Body of pancreas (tissue), 4 donors: ENCODE measurements around the gene MET. TPM values are rescaled to one million over a fixed set of nuclear protein-coding genes. Genes with fewer than 3 reads are reported as not detected.

ENCODE experiments used
- ATAC-seq: fragments of 150-250 bp; one replicate; pipeline ENCODE4 v1.9.1; 2016
- DNase-seq, 4 donors: peaks; one replicate each; pipeline ENCODE4 v3.0.0-alpha.2; 2019
- H3K27ac ChIP-seq, 4 donors: fragments of 200-600 bp; sonication (generic); 1 replicate in 3 of 4; 2 replicates in 1 of 4; pipeline versions ENCODE4 v1.5.1 to v1.6.1; 2016 to 2019; ENCODE audit warnings: mild to moderate bottlenecking in 1 of 4, mixed read lengths in 1 of 4, moderate library complexity in 1 of 4
- H3K27me3 ChIP-seq, 2 donors: fragments of 200-600 bp; sonication (generic); one replicate each; pipeline ENCODE4 v1.6.0; 2016; ENCODE audit warnings: mild to moderate bottlenecking in 1 of 2
- H3K36me3 ChIP-seq, 2 donors: fragments of 200-600 bp; sonication (generic); replicated peaks in 1 of 2; 2 replicates each; pipeline ENCODE4 v1.5.1; 2016; ENCODE audit warnings: low read depth in 2 of 2; ENCODE audit not compliant: insufficient read depth in 1 of 2
- H3K4me1 ChIP-seq: fragments of 200-600 bp; sonication (generic); one replicate; pipeline ENCODE4 v1.6.0; 2016
- H3K4me3 ChIP-seq, 2 donors: fragments of 200-600 bp; sonication (generic); 1 replicate in 1 of 2; 2 replicates in 1 of 2; pipeline ENCODE4 v1.5.1; 2016 to 2019
- H3K9me3 ChIP-seq, 3 donors: fragments of 200-600 bp; sonication (generic); 1 replicate in 2 of 3; 2 replicates in 1 of 3; pipeline ENCODE4 v1.5.1; 2016
- POLR2A ChIP-seq, 3 donors: fragments of 450-650 bp; IDR thresholded peaks; one replicate each; pipeline ENCODE4 v1.6.1; 2016; ENCODE audit warnings: antibody characterized with exemption in 3 of 3, mild to moderate bottlenecking in 2 of 3
- WGBS, 2 donors: methylation state at CpG; one replicate each; pipeline ENCODE4 v1.1.5; 2017; 5-methylcytosine and 5-hydroxymethylcytosine counted together
- intact Hi-C: fragments of 100-400 bp; cut with DNase I; formaldehyde crosslinking; loops from one replicate; pipeline ENCODE4 v1.15.1; 2023
- total RNA-seq, 2 donors: library from RNA; depleted of rRNA; stranded (reverse); fragments of >200 nt; gene quantifications; one replicate each; pipeline ENCODE4 v1.1.0, GENCODE V29; 2016
- TF ChIP-seq, protein P1 (sequence below), 7 experiments: fragments of 450-650 bp in 4 of 7; fragments of 200-600 bp in 3 of 7; sonication (generic) in 3 of 7; IDR thresholded peaks; one replicate each; pipeline ENCODE4 v1.5.1; 2016 to 2019; ENCODE audit warnings: antibody characterized with exemption in 7 of 7

MET gene
- total RNA-seq, 2 donors from 2014 or later: 21.3 to 23.7 TPM

- Histone ChIP-seq H3K27ac (no peak overlapping the region), H3K9me3 (no peaks in the 10 kb centered on the region), H3K27me3 (no peaks in the 10 kb centered on the region), H3K36me3 (no peaks in the 10 kb centered on the region), H3K4me1 (peaks cover 42% of the 10 kb centered on the region), H3K4me3 (no peak overlapping the region)
- DNase-seq: no peak
- WGBS, 2 donors: 69 to 74% methylated on average over 7 of the region's 7 CpGs
- intact Hi-C loops: loop anchor here (10.0 kb wide), 1 partner anchor 211 kb away; no protein-coding TSS in a partner anchor
- ATAC-seq: no peak
- TF ChIP-seq, protein P1, sequence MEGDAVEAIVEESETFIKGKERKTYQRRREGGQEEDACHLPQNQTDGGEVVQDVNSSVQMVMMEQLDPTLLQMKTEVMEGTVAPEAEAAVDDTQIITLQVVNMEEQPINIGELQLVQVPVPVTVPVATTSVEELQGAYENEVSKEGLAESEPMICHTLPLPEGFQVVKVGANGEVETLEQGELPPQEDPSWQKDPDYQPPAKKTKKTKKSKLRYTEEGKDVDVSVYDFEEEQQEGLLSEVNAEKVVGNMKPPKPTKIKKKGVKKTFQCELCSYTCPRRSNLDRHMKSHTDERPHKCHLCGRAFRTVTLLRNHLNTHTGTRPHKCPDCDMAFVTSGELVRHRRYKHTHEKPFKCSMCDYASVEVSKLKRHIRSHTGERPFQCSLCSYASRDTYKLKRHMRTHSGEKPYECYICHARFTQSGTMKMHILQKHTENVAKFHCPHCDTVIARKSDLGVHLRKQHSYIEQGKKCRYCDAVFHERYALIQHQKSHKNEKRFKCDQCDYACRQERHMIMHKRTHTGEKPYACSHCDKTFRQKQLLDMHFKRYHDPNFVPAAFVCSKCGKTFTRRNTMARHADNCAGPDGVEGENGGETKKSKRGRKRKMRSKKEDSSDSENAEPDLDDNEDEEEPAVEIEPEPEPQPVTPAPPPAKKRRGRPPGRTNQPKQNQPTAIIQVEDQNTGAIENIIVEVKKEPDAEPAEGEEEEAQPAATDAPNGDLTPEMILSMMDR (IDR thresholded peaks at IDR 0.05): no peak
- no peak for TF ChIP-seq POLR2A (IDR thresholded peaks at IDR 0.05)
Measured at GRCh38 chr7:116806046-116806944, 134.3 kb downstream of the MET start.

DNA sequence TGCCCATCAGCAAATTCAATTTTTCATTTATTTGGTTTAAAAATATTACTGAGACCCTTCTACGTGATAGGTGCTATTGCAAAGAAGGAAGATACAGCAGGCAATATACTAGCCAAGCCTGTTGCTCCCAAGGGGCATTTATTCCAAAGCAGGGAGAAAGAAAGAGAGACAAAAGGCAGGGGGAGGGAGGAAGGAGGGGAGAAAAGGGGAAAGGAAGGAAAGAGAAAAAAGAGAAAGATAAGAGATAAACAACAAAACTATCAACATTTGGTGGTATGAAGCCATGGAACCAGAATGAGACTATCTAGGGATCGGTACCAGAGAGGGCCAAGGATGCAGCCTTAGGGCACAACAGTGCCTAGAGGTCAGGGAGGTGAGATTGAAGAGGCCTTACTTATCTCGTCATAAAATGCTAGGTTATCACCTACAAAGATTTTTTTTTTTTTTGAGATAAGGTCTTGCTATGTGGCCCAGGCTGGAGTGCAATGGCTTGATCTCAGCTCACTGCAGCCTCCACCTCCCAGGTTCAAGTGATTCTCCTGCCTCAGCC lies 135.1 kb downstream of the MET start:
- no peak for TF ChIP-seq POLR2A (IDR thresholded peaks at IDR 0.05)
- TF ChIP-seq, protein P1 (IDR thresholded peaks at IDR 0.05): no peak
- Histone ChIP-seq H3K36me3 (no peaks in the 10 kb centered on the region), H3K27me3 (no peaks in the 10 kb centered on the region), H3K4me3 (no peak overlapping the region), H3K9me3 (no peaks in the 10 kb centered on the region), H3K27ac (no peak overlapping the region), H3K4me1 (peaks cover 40% of the 10 kb centered on the region)
- intact Hi-C loops: loop anchor here (10.0 kb wide), 1 partner anchor 212 kb away; no protein-coding TSS in a partner anchor
- 80 to 84% methylated on average over 3 of the region's 3 CpGs for WGBS, 2 donors
- DNase-seq (no peak), ATAC-seq (no peak)

- TF ChIP-seq, protein P1 (IDR thresholded peaks at IDR 0.05): peak; percentile 34 to 93 (median 76)
- TF ChIP-seq POLR2A (IDR thresholded peaks at IDR 0.05): no peak
- Histone ChIP-seq H3K27ac (peak overlapping the region; percentile 35 to 81 (median 62)), H3K4me3 (no peak overlapping the region), H3K9me3 (no peaks in the 10 kb centered on the region), H3K36me3 (no peaks in the 10 kb centered on the region), H3K4me1 (peaks cover 31% of the 10 kb centered on the region), H3K27me3 (no peaks in the 10 kb centered on the region)
- peak; percentile 90 for ATAC-seq
- peak in 3 of 4 donors; percentile 18 to 57 (median 38) for DNase-seq
- intact Hi-C loops: loop anchor here (10.0 kb wide), 1 partner anchor 215 kb away; no protein-coding TSS in a partner anchor
- WGBS, 2 donors: 43 to 48% methylated on average over 1 of the region's 1 CpG
Measured at GRCh38 chr7:116809636-116810266, 137.8 kb downstream of the MET start.

- DNase-seq: peak in 3 of 4 donors; percentile 23 to 35 (median 30)
- TF ChIP-seq, protein P1 (IDR thresholded peaks at IDR 0.05): peak in 2 of 7 experiments; percentile 2
- no peak for TF ChIP-seq POLR2A (IDR thresholded peaks at IDR 0.05)
- WGBS, 2 donors: 12 to 18% methylated on average over 6 of the region's 6 CpGs
- H3K27ac ChIP-seq: peak overlapping the region; percentile 35 to 81 (median 62)
- peak; percentile 77 for ATAC-seq
- H3K4me3 ChIP-seq: no peak overlapping the region
- H3K27me3 ChIP-seq: no peaks in the 10 kb centered on the region
- no peaks in the 10 kb centered on the region for H3K36me3 ChIP-seq
- H3K4me1 ChIP-seq: peaks cover 25% of the 10 kb centered on the region
- intact Hi-C loops: no loop called here
- H3K9me3 ChIP-seq: no peaks in the 10 kb centered on the region
Measured at GRCh38 chr7:116810267-116811116, 138.5 kb downstream of the MET start.
